Measurements from ENCODE around the gene AKIRIN2. TPM values are rescaled to one million over a fixed set of nuclear protein-coding genes. Genes with fewer than 3 reads are reported as not detected.

AKIRIN2 gene
- total and polyA plus RNA-seq, 2 experiments from 2014 or later: 66.7 to 82.6 TPM

GRCh38 chr6:87660226-87660911, 41.7 kb downstream of the AKIRIN2 start:
- Histone ChIP-seq H3K27ac (no peak overlapping the region), H3K36me3 (peaks cover 3% of the 10 kb centered on the region), H3K27me3 (no peaks in the 10 kb centered on the region), H3K4me3 (no peak overlapping the region), H3K4me1 (ENCODE audit: low read depth) (peaks cover 25% of the 10 kb centered on the region), H3K9me3 (ENCODE audit: low read depth) (no peaks in the 10 kb centered on the region)
- TF ChIP-seq CTCF (IDR thresholded peaks at IDR 0.05; ENCODE audit: low read depth, low read length): no peak
- peak in 1 of 2 donors; percentile 35 for DNase-seq (ENCODE audit: low read depth in 1 of 2, low spot score in 1 of 2)

GRCh38 chr6:87658516-87658915, 43.5 kb downstream of the AKIRIN2 start:
- peak; percentile 15 to 47 for DNase-seq (ENCODE audit: low read depth in 1 of 2, low spot score in 1 of 2)
- Histone ChIP-seq H3K4me1 (ENCODE audit: low read depth) (peaks cover 20% of the 10 kb centered on the region), H3K27me3 (no peaks in the 10 kb centered on the region), H3K36me3 (peaks cover 3% of the 10 kb centered on the region), H3K9me3 (ENCODE audit: low read depth) (no peaks in the 10 kb centered on the region), H3K27ac (peak overlapping the region; percentile 44), H3K4me3 (no peak overlapping the region)
- no peak for TF ChIP-seq CTCF (IDR thresholded peaks at IDR 0.05; ENCODE audit: low read depth, low read length)

- Histone ChIP-seq H3K27me3 (no peaks in the 10 kb centered on the region), H3K27ac (no peak overlapping the region), H3K4me3 (no peak overlapping the region), H3K4me1 (ENCODE audit: low read depth) (peaks cover 15% of the 10 kb centered on the region), H3K9me3 (ENCODE audit: low read depth) (no peaks in the 10 kb centered on the region), H3K36me3 (peaks cover 3% of the 10 kb centered on the region)
- TF ChIP-seq CTCF (IDR thresholded peaks at IDR 0.05; ENCODE audit: low read depth, low read length): no peak
- DNase-seq (ENCODE audit: low read depth in 1 of 2, low spot score in 1 of 2): peak in 1 of 2 donors; percentile 6
Measured at GRCh38 chr6:87656857-87657256, 45.2 kb downstream of the AKIRIN2 start.

GRCh38 chr6:87655824-87656223, 46.2 kb downstream of the AKIRIN2 start:
- TF ChIP-seq CTCF (IDR thresholded peaks at IDR 0.05; ENCODE audit: low read depth, low read length): no peak
- DNase-seq (ENCODE audit: low read depth in 1 of 2, low spot score in 1 of 2): no peak
- Histone ChIP-seq H3K4me3 (no peak overlapping the region), H3K9me3 (ENCODE audit: low read depth) (no peaks in the 10 kb centered on the region), H3K36me3 (peaks cover 3% of the 10 kb centered on the region), H3K27ac (no peak overlapping the region), H3K27me3 (no peaks in the 10 kb centered on the region), H3K4me1 (ENCODE audit: low read depth) (peaks cover 15% of the 10 kb centered on the region)

- no peak for TF ChIP-seq CTCF (IDR thresholded peaks at IDR 0.05; ENCODE audit: low read depth, low read length)
- Histone ChIP-seq H3K4me3 (no peak overlapping the region), H3K27ac (no peak overlapping the region)
Measured at GRCh38 chr6:87654875-87655454, 47.1 kb downstream of the AKIRIN2 start.

More at GRCh38 chr6:87654875-87655454, 47.1 kb downstream of the AKIRIN2 start:
- Histone ChIP-seq H3K36me3 (peaks cover 3% of the 10 kb centered on the region), H3K27me3 (no peaks in the 10 kb centered on the region), H3K4me1 (ENCODE audit: low read depth) (peaks cover 15% of the 10 kb centered on the region), H3K9me3 (ENCODE audit: low read depth) (no peaks in the 10 kb centered on the region)
- DNase-seq (ENCODE audit: low read depth in 1 of 2, low spot score in 1 of 2): peak in 1 of 2 donors; percentile 8

All from cardiac muscle cell (in vitro differentiated cells and primary cell).